SU-DHL-6 (cell line): Measurements from ENCODE around the gene TCEAL3.

ENCODE experiments used
- H2AFZ ChIP-seq: fragments of 200-600 bp; sonication (generic); 2 replicates; pipeline ENCODE4 v1.6.1; 2014; ENCODE audit warnings: low read depth, mild to moderate bottlenecking, moderate library complexity, mixed read lengths, antibody characterized with exemption, low read length; ENCODE audit not compliant: severe bottlenecking
- H3F3A ChIP-seq: fragments of 200-600 bp; shearing (Covaris generic); 2 replicates; pipeline ENCODE4 v1.6.0; 2016; ENCODE audit warnings: antibody characterized with exemption, mild to moderate bottlenecking; ENCODE audit not compliant: insufficient read depth
- H3K27ac ChIP-seq: fragments of 200-600 bp; sonication (generic); 2 replicates; pipeline ENCODE4 v1.5.1; 2016; ENCODE audit warnings: low read depth, mild to moderate bottlenecking, low read length, moderate library complexity, mixed read lengths
- H3K27me3 ChIP-seq: fragments of 200-600 bp; sonication (generic), shearing (Covaris generic); 2 replicates; pipeline ENCODE4 v1.6.0; 2014; ENCODE audit warnings: mild to moderate bottlenecking, low read length
- H3K36me3 ChIP-seq: fragments of 200-600 bp; sonication (generic); 2 replicates; pipeline ENCODE4 v1.6.1; 2014; ENCODE audit warnings: mild to moderate bottlenecking, low read length, mixed read lengths
- H3K4me2 ChIP-seq: fragments of 300-600, 200-600 bp; shearing (Covaris generic), sonication (generic); 2 replicates; pipeline ENCODE4 v1.6.0; 2014; ENCODE audit warnings: low read length, low read depth, mild to moderate bottlenecking; ENCODE audit not compliant: poor library complexity, severe bottlenecking
- H3K4me3 ChIP-seq: fragments of 200-600 bp; sonication (generic); 2 replicates; pipeline ENCODE4 v1.5.1; 2014; ENCODE audit warnings: antibody characterized with exemption, low read length, mild to moderate bottlenecking, mixed read lengths; ENCODE audit not compliant: insufficient read depth, poor library complexity, severe bottlenecking
- H3K79me2 ChIP-seq: fragments of 200-600 bp; sonication (generic); 2 replicates; pipeline ENCODE4 v1.6.1; 2014; ENCODE audit warnings: mild to moderate bottlenecking, low read length, moderate library complexity; ENCODE audit not compliant: insufficient read depth
- H3K9ac ChIP-seq: fragments of 200-600 bp; sonication (generic); 2 replicates; pipeline ENCODE4 v1.7.0; 2014; ENCODE audit warnings: mild to moderate bottlenecking, low read length
- H3K9me2 ChIP-seq: fragments of 200-600 bp; sonication (generic); replicated peaks from 2 replicates; pipeline ENCODE4 v1.6.1; 2014; ENCODE audit warnings: low read length; ENCODE audit not compliant: insufficient read depth
- H3K9me3 ChIP-seq: fragments of 200-600 bp; sonication (generic); 2 replicates; pipeline ENCODE4 v1.6.1; 2014; ENCODE audit warnings: low read length, mixed read lengths; ENCODE audit not compliant: insufficient read depth
- H4K20me1 ChIP-seq: fragments of 200-600 bp; sonication (generic); 2 replicates; pipeline ENCODE4 v1.6.1; 2014; ENCODE audit warnings: low read depth, mild to moderate bottlenecking, antibody characterized with exemption, low read length, moderate library complexity, mixed read lengths
- CTCF ChIP-seq: fragments of 200-600 bp; sonication (generic); IDR thresholded peaks from one replicate; pipeline ENCODE4 v1.5.1; 2017; ENCODE audit warnings: antibody characterized with exemption, mild to moderate bottlenecking, low read length, moderate library complexity; ENCODE audit not compliant: insufficient read depth, poor library complexity, severe bottlenecking
- EZH2phosphoT487 ChIP-seq: fragments of 200-600 bp; sonication (generic), shearing (Covaris generic); conservative IDR thresholded peaks from 2 replicates; pipeline ENCODE4 v1.6.1; 2018; ENCODE audit warnings: mild to moderate bottlenecking, antibody characterized with exemption, low read length, moderate library complexity, mixed read lengths

The TCEAL3 gene

GRCh38 chrX:103626855-103627254 lies 19.1 kb downstream of the TCEAL3 start:
- Histone ChIP-seq H3K27me3 (no peaks in the 10 kb centered on the region), H2AFZ (no peak overlapping the region), H3K9me2 (no peaks in the 10 kb centered on the region), H3K4me2 (no peak overlapping the region), H3K79me2 (no peaks in the 10 kb centered on the region), H3F3A (no peaks in the 10 kb centered on the region), H4K20me1 (no peaks in the 10 kb centered on the region), H3K27ac (no peak overlapping the region), H3K9me3 (no peaks in the 10 kb centered on the region), H3K36me3 (no peaks in the 10 kb centered on the region), H3K4me3 (no peak overlapping the region), H3K9ac (no peak overlapping the region)
- TF ChIP-seq CTCF (no peak), EZH2phosphoT487 (no peak)

- peak within 1 kb of the TSS; percentile 20; the same call in 1 of the 2 replicates for H3K9ac ChIP-seq
- TF ChIP-seq EZH2phosphoT487 (no peak), CTCF (no peak)
- H2AFZ ChIP-seq, result peak within 1 kb of the TSS; percentile 54
- H3F3A ChIP-seq, result no peaks in the 10 kb centered on the region
- no peaks in the 10 kb centered on the region for H3K9me2 ChIP-seq
- no peaks in the 10 kb centered on the region for H4K20me1 ChIP-seq
- no peak within 1 kb of the TSS for H3K27ac ChIP-seq
- H3K79me2 ChIP-seq, result no peaks in the 10 kb centered on the region
- H3K4me2 ChIP-seq, result peak within 1 kb of the TSS; percentile 41
- H3K27me3 ChIP-seq, result no peaks in the 10 kb centered on the region
- H3K4me3 ChIP-seq, result peak within 1 kb of the TSS; percentile 38
- no peaks in the 10 kb centered on the region for H3K9me3 ChIP-seq
- H3K36me3 ChIP-seq, result no peaks in the 10 kb centered on the region
Measured at GRCh38 chrX:103628386-103629317, 20.9 kb downstream of the TCEAL3 start, which contains the start of gene TCEAL1. TSS of gene TCEAL1 (plus strand) at chrX:103628975. CDS start at chrX:103629917, 942 bp downstream.

- Histone ChIP-seq H4K20me1 (no peaks in the 10 kb centered on the region), H3K27me3 (no peaks in the 10 kb centered on the region), H2AFZ (peak overlapping the region; percentile 54), H3K4me2 (peak overlapping the region; percentile 41), H3K9me3 (no peaks in the 10 kb centered on the region), H3K36me3 (no peaks in the 10 kb centered on the region), H3F3A (no peaks in the 10 kb centered on the region), H3K27ac (no peak overlapping the region), H3K9me2 (no peaks in the 10 kb centered on the region), H3K9ac (peak overlapping the region; percentile 20; the same call in 1 of the 2 replicates), H3K79me2 (no peaks in the 10 kb centered on the region), H3K4me3 (peak overlapping the region; percentile 38)
- TF ChIP-seq CTCF (no peak), EZH2phosphoT487 (no peak)
Measured at GRCh38 chrX:103629318-103630170, 21.8 kb downstream of the TCEAL3 start.
